Measurements from ENCODE around the gene QRFP. TPM values are rescaled to one million over a fixed set of nuclear protein-coding genes. Genes with fewer than 3 reads are reported as not detected.

Gene QRFP, protein sequence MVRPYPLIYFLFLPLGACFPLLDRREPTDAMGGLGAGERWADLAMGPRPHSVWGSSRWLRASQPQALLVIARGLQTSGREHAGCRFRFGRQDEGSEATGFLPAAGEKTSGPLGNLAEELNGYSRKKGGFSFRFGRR
- not detected for total RNA-seq

DNA sequence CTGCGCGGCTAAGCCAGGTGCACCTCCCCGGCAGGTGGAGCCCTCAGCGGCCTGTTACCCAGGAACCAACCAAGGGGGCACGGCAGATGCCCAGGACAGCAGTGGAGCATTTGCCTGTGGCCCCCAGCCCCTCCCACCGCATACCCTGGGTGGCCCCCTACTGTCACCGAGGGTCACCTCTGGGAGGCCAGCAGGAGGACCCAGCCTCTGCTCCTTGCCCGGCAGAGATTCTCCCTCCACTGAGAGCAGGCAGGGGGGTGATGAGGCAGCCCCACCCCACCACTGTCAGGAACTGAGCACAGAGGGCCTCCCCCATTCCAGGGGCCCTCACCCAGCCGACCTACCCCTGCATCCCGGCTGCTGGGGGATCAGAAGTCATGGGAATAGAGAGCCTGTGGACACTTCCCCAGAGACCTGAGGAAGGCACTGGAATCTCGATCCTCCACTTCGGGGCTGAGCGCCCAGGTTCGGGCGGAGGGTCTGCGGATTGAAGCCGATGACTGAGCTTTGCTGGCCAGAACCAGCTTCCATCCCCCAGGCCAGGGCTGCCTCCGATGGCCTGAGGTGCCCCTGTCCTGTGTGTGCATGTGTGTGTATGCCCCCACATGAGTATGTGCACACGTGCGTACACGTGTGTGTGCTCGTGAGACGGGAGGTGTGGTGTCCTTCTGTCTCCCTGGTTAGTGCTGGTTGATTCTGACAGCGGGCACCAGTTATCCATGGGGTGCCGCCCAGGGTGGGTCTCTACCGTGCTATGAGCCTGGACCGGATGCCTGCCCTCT is at the start of gene QRFP:
Gene QRFP, minus strand, starts transcription at position 580 of the 782 bp plus-strand sequence. CDS start 2,974 bp downstream, outside the sequence.
- intact Hi-C loops (cut with DNase I; ENCODE audit: low total_unique reads): no loop called here
- no peak for TF ChIP-seq POLR2A (IDR thresholded peaks at IDR 0.05)
- TF ChIP-seq, protein P1, sequence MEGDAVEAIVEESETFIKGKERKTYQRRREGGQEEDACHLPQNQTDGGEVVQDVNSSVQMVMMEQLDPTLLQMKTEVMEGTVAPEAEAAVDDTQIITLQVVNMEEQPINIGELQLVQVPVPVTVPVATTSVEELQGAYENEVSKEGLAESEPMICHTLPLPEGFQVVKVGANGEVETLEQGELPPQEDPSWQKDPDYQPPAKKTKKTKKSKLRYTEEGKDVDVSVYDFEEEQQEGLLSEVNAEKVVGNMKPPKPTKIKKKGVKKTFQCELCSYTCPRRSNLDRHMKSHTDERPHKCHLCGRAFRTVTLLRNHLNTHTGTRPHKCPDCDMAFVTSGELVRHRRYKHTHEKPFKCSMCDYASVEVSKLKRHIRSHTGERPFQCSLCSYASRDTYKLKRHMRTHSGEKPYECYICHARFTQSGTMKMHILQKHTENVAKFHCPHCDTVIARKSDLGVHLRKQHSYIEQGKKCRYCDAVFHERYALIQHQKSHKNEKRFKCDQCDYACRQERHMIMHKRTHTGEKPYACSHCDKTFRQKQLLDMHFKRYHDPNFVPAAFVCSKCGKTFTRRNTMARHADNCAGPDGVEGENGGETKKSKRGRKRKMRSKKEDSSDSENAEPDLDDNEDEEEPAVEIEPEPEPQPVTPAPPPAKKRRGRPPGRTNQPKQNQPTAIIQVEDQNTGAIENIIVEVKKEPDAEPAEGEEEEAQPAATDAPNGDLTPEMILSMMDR (IDR thresholded peaks at IDR 0.05 in 4 of 5, conservative IDR thresholded peaks at IDR 0.05 in 1 of 5): no peak
- H3K4me1 ChIP-seq: peaks cover 3 to 4% of the 10 kb centered on the region in 2 donors
- ATAC-seq (no peak), DNase-seq (no peak)
- H3K27ac ChIP-seq: no peak within 1 kb of the TSS
- H3K36me3 ChIP-seq: peaks cover 0 to 12% of the 10 kb centered on the region in 2 donors
- H3K27me3 ChIP-seq: peaks cover 16 to 40% (median 17%) of the 10 kb centered on the region in 3 donors
- in situ Hi-C loops (cut with MboI; ENCODE audit: low sequenced_read_pairs in 4 of 4): no loop called here
- no peaks in the 10 kb centered on the region for H3K9me3 ChIP-seq
- H3K4me3 ChIP-seq: no peak within 1 kb of the TSS

DNA sequence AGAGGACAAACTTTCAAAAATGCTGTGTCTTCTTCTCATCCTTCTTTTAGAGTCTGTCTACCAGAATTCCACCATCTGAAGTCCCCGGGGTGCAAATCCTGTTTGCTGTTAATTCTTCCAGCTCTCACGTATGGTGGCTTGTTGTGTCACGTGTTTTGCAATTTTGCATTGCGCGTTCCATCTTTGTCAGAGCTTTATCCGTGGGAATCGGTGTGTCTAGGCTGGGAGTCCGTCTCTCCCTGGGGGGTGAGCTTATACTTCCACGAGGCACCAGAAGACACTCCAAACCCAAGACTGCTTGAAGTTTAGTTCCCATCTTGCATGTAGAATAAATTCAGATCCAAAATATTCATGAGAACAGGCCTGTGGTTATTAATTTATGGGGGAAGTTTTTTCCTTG is 48.6 kb upstream of the QRFP start:
- Histone ChIP-seq H3K27ac (no peak overlapping the region), H3K4me3 (no peak overlapping the region), H3K36me3 (no peaks in the 10 kb centered on the region), H3K27me3 (peaks cover 20 to 53% (median 35%) of the 10 kb centered on the region in 3 donors), H3K4me1 (no peaks in the 10 kb centered on the region), H3K9me3 (no peaks in the 10 kb centered on the region)
- no peak for DNase-seq
- TF ChIP-seq POLR2A (IDR thresholded peaks at IDR 0.05): no peak
- TF ChIP-seq, protein P1 (IDR thresholded peaks at IDR 0.05 in 4 of 5, conservative IDR thresholded peaks at IDR 0.05 in 1 of 5): no peak
- in situ Hi-C loops (cut with MboI; ENCODE audit: low sequenced_read_pairs in 4 of 4) (loop anchor here in 2 of 4 donors (10.0 kb wide), 2 partner anchors 240 to 250 kb away; partner anchors contain the start of gene EXOSC2 (in 1 of the 2)), intact Hi-C loops (cut with DNase I; ENCODE audit: low total_unique reads) (no loop called here)
- ATAC-seq: no peak

DNA sequence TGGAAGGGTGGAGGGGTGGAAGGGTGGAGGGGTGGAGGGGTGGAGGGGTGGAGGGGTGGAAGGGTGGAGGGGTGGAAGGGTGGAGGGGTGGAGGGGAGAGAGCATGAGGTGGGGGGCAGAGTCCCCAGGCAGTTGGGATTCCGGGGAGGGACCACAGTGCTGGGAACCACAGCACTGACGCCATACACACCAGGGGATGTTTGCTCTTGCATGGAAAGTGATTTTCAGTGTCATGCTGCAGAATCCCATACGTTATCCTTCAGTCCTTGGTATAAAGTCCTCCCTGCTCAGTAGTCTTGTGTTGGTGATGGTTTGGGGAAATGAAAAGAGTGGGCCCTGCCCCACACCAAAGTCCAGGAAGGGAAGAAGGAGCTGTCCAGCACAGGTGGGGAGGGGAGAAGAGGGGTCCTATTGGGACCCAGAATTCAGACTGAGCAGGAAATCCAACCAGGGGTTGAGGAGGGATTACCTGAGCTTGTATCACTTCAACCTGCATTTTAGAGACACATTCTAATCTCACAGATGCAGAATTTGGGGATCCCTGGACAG is 48.0 kb upstream of the QRFP start:
- Histone ChIP-seq H3K4me1 (no peaks in the 10 kb centered on the region), H3K27ac (no peak overlapping the region), H3K27me3 (peaks cover 24 to 53% (median 40%) of the 10 kb centered on the region in 3 donors), H3K36me3 (no peaks in the 10 kb centered on the region), H3K9me3 (no peaks in the 10 kb centered on the region), H3K4me3 (no peak overlapping the region)
- TF ChIP-seq, protein P1 (IDR thresholded peaks at IDR 0.05 in 4 of 5, conservative IDR thresholded peaks at IDR 0.05 in 1 of 5): no peak
- no peak for TF ChIP-seq POLR2A (IDR thresholded peaks at IDR 0.05)
- ATAC-seq (no peak), DNase-seq (no peak)
- in situ Hi-C loops (cut with MboI; ENCODE audit: low sequenced_read_pairs in 4 of 4): loop anchor here in 3 of 4 donors (5.0 to 10.0 kb wide), 3 partner anchors 237 to 250 kb away; partner anchors contain the start of gene EXOSC2 (in 1 of the 3)
- intact Hi-C loops (cut with DNase I; ENCODE audit: low total_unique reads): loop anchor here (5.0 kb wide), 1 partner anchor 172 kb away; no protein-coding TSS in a partner anchor

DNA sequence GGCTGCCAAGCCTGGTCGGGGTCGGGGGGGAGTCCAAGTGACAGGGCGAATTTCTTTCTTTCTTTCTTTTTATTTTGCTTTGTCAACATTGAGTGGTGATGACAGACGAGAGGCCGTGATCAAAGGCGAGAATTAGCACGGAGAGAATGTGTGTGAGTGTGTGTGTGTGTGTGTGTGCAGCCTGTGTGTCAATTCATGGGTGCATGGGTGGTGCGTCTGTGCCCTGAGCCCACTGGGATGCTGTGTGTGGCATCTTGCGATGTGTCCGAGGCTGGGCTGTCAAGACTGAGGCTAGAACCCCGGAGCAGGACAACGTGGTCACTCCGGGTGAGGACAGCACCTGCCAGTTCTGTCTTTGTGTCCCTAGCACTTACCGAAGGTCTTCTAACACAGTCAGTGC is 47.2 kb upstream of the QRFP start:
- H3K4me3 ChIP-seq: no peak overlapping the region
- no peaks in the 10 kb centered on the region for H3K4me1 ChIP-seq
- H3K36me3 ChIP-seq: no peaks in the 10 kb centered on the region
- no peaks in the 10 kb centered on the region for H3K9me3 ChIP-seq
- intact Hi-C loops (cut with DNase I; ENCODE audit: low total_unique reads): loop anchor here (5.0 kb wide), 1 partner anchor 171 kb away; no protein-coding TSS in a partner anchor
- in situ Hi-C loops (cut with MboI; ENCODE audit: low sequenced_read_pairs in 4 of 4): loop anchor here in 3 of 4 donors (5.0 to 10.0 kb wide), 3 partner anchors 236 to 249 kb away; partner anchors contain the start of gene EXOSC2 (in 1 of the 3)
- no peak for ATAC-seq
- DNase-seq: no peak
- peaks cover 31 to 60% (median 43%) of the 10 kb centered on the region in 3 donors for H3K27me3 ChIP-seq
- TF ChIP-seq, protein P1 (IDR thresholded peaks at IDR 0.05 in 4 of 5, conservative IDR thresholded peaks at IDR 0.05 in 1 of 5): no peak
- TF ChIP-seq POLR2A (IDR thresholded peaks at IDR 0.05): no peak
- H3K27ac ChIP-seq: no peak overlapping the region

Data from gastrocnemius medialis (tissue), 4 donors.